Osteoblast (primary cell): ENCODE results near the gene TRIO. TPM values are rescaled to one million over a fixed set of nuclear protein-coding genes. Genes with fewer than 3 reads are reported as not detected.

Experiments used
- DNase-seq: peaks from one replicate; pipeline ENCODE4 v3.0.0; 2011; ENCODE audit warnings: low spot score, mixed read lengths; ENCODE audit not compliant: insufficient read length; ENCODE audit errors: missing footprints
- H2AFZ ChIP-seq: 2 replicates; pipeline ENCODE4 v1.6.0; 2011; ENCODE audit warnings: mild to moderate bottlenecking, low read length
- H3K27ac ChIP-seq: 2 replicates; pipeline ENCODE4 v1.5.1; 2011; ENCODE audit warnings: mild to moderate bottlenecking, low read depth, low read length, moderate library complexity
- H3K27me3 ChIP-seq: 2 replicates; pipeline ENCODE4 v1.6.0; 2012; ENCODE audit warnings: mild to moderate bottlenecking, control low read depth, inconsistent platforms, low read length, moderate library complexity; ENCODE audit not compliant: insufficient read depth
- H3K36me3 ChIP-seq: 2 replicates; pipeline ENCODE4 v1.5.1; 2011; ENCODE audit warnings: mild to moderate bottlenecking, low read length, control low read depth, moderate library complexity; ENCODE audit not compliant: insufficient read depth
- H3K4me1 ChIP-seq: 2 replicates; pipeline ENCODE4 v1.5.1; 2011; ENCODE audit warnings: mild to moderate bottlenecking, low read length, control low read depth, moderate library complexity; ENCODE audit not compliant: insufficient read depth
- H3K4me2 ChIP-seq: 2 replicates; pipeline ENCODE4 v1.6.0; 2011; ENCODE audit warnings: mild to moderate bottlenecking, low read length; ENCODE audit not compliant: insufficient read depth
- H3K4me3 ChIP-seq: fragments of 200-600 bp; sonication (generic); 3 replicates; pipeline ENCODE4 v1.5.1; 2012; ENCODE audit warnings: mild to moderate bottlenecking, low read length, inconsistent platforms; ENCODE audit not compliant: insufficient read depth
- H3K79me2 ChIP-seq: 2 replicates; pipeline ENCODE4 v1.6.0; 2012; ENCODE audit warnings: mild to moderate bottlenecking, low read length, control low read depth, inconsistent platforms; ENCODE audit not compliant: insufficient read depth
- H3K9me3 ChIP-seq: 2 replicates; pipeline ENCODE4 v1.5.1; 2011; ENCODE audit warnings: low read depth, low read length, control low read depth
- H4K20me1 ChIP-seq: 2 replicates; pipeline ENCODE4 v1.6.0; 2012; ENCODE audit warnings: mild to moderate bottlenecking, low read length, control low read depth; ENCODE audit not compliant: insufficient read depth
- CTCF ChIP-seq: IDR thresholded peaks from 2 replicates; pipeline ENCODE4 v1.5.1; 2011; ENCODE audit warnings: mild to moderate bottlenecking, low read depth, low read length, moderate library complexity; ENCODE audit errors: extremely low read depth
- total RNA-seq: library from RNA; depleted of rRNA; stranded (reverse); fragments of >200 nt; gene quantifications from 2 replicates; pipeline ENCODE4 v1.2.3, GENCODE V29; 2012

Gene TRIO
- total RNA-seq, 1 donor, result 274 TPM

- no peak for DNase-seq
- H3K27ac ChIP-seq, result no peak overlapping the region
These were observed 102.2 kb downstream of the TRIO start for GRCh38 chr5:14245132-14245925.

GRCh38 chr5:14246350-14247053, 103.4 kb downstream of the TRIO start:
- peaks cover 80% of the 10 kb centered on the region for H4K20me1 ChIP-seq
- peaks cover 43% of the 10 kb centered on the region for H3K4me1 ChIP-seq
- peaks cover 100% of the 10 kb centered on the region for H3K79me2 ChIP-seq
- no peak overlapping the region for H3K4me2 ChIP-seq
- no peak for TF ChIP-seq CTCF
- no peaks in the 10 kb centered on the region for H3K9me3 ChIP-seq
- H3K27me3 ChIP-seq, result no peaks in the 10 kb centered on the region
- peaks cover 4% of the 10 kb centered on the region for H3K36me3 ChIP-seq
- no peak for DNase-seq
- peak overlapping the region; percentile 20 for H3K27ac ChIP-seq
- H3K4me3 ChIP-seq, result no peak overlapping the region
- H2AFZ ChIP-seq, result no peak overlapping the region

More at GRCh38 chr5:14245132-14245925, 102.2 kb downstream of the TRIO start:
- H3K27me3 ChIP-seq, result no peaks in the 10 kb centered on the region
- no peak for TF ChIP-seq CTCF
- peaks cover 82% of the 10 kb centered on the region for H4K20me1 ChIP-seq
- H3K9me3 ChIP-seq, result no peaks in the 10 kb centered on the region
- peaks cover 100% of the 10 kb centered on the region for H3K79me2 ChIP-seq
- H3K4me3 ChIP-seq, result no peak overlapping the region
- H3K36me3 ChIP-seq, result peaks cover 4% of the 10 kb centered on the region
- H2AFZ ChIP-seq, result no peak overlapping the region
- peaks cover 38% of the 10 kb centered on the region for H3K4me1 ChIP-seq
- no peak overlapping the region for H3K4me2 ChIP-seq

- H4K20me1 ChIP-seq, result peaks cover 76% of the 10 kb centered on the region
- no peak overlapping the region for H3K4me3 ChIP-seq
- no peaks in the 10 kb centered on the region for H3K27me3 ChIP-seq
- H3K9me3 ChIP-seq, result no peaks in the 10 kb centered on the region
- no peak overlapping the region for H2AFZ ChIP-seq
- peaks cover 4% of the 10 kb centered on the region for H3K36me3 ChIP-seq
- DNase-seq, result no peak
- no peak for TF ChIP-seq CTCF
- H3K79me2 ChIP-seq, result peaks cover 100% of the 10 kb centered on the region
- H3K4me1 ChIP-seq, result peaks cover 43% of the 10 kb centered on the region
- no peak overlapping the region for H3K27ac ChIP-seq
- H3K4me2 ChIP-seq, result no peak overlapping the region
These were observed 103.9 kb downstream of the TRIO start for GRCh38 chr5:14247054-14247386.
